K562 (cell line): ENCODE results near the gene FUT8. TPM values are rescaled to one million over a fixed set of nuclear protein-coding genes. Genes with fewer than 3 reads are reported as not detected.

Experiments
- ATAC-seq: fragments of 200-7000 bp; cut with Tn5 transposase; 3 replicates; pipeline ENCODE4 v1.9.1; 2020; ENCODE audit warnings: moderate library complexity
- BruUV-seq: library from RNA; stranded (reverse); fragments of 400-500 nt; replicated peaks from 2 replicates; lab custom pipeline; 2021; lab: Mats Ljungman, UMichigan
- CTCF ChIA-PET: fragments of 300-600 bp; formaldehyde crosslinking; extraction: SDS; loops from one replicate; lab custom pipeline; 2021; ENCODE audit warnings: low intra/inter-chr PET ratio; lab: Yijun Ruan, JAX
- POLR2A ChIA-PET: fragments of 300-600, 350-650 bp; sonication (Branson Sonifier 250); formaldehyde crosslinking; extraction: SDS; loops from one replicate; lab custom pipeline; 2021; ENCODE audit warnings: antibody characterized with exemption, inconsistent platforms; lab: Yijun Ruan, JAX
- DNase-seq, 4 experiments: peaks; one replicate each; pipeline versions ENCODE4 v3.0.0 to v3.0.0-alpha.2; 2011 to 2018; ENCODE audit warnings: low spot score in 3 of 4, mixed read lengths in 3 of 4; ENCODE audit errors: extremely low read depth in 1 of 4
- FAIRE-seq: peaks from 2 replicates; lab custom pipeline; 2011; peaks lifted over from hg19 to GRCh38; lab: Jason Lieb, UNC
- H2AFZ ChIP-seq: 2 replicates; pipeline ENCODE4 v1.6.0; 2011; ENCODE audit warnings: low read depth, low read length, control low read depth, inconsistent platforms
- H3K27ac ChIP-seq: fragments of 200-600 bp; 3 replicates; pipeline ENCODE4 v1.8.0; 2011; ENCODE audit warnings: low read depth, mild to moderate bottlenecking, control low read depth, inconsistent platforms, low read length, moderate library complexity, mixed read lengths; ENCODE audit errors: extremely low read depth
- H3K27me3 ChIP-seq, 2 experiments: fragments of 300-600 bp in 1 of 2; 2 replicates in 1 of 2; 3 replicates in 1 of 2; pipeline versions ENCODE4 v1.6.0 to v1.8.0; 2011; ENCODE audit warnings: inconsistent platforms in 2 of 2, low read length in 2 of 2, mild to moderate bottlenecking in 1 of 2, mixed read lengths in 1 of 2, moderate library complexity in 1 of 2; ENCODE audit not compliant: control insufficient read depth in 2 of 2, insufficient read depth in 2 of 2
- H3K36me3 ChIP-seq: fragments of 300-600 bp; 3 replicates; pipeline ENCODE4 v1.8.0; 2011; ENCODE audit warnings: mild to moderate bottlenecking, low read length, inconsistent platforms; ENCODE audit not compliant: control insufficient read depth, insufficient read depth
- H3K4me1 ChIP-seq, 2 experiments: fragments of 200-600 bp in 1 of 2; replicated peaks in 1 of 2; 2 replicates in 1 of 2; 3 replicates in 1 of 2; pipeline versions ENCODE4 v1.5.1 to v1.8.0; 2011; ENCODE audit warnings: inconsistent platforms in 2 of 2, low read length in 2 of 2, mild to moderate bottlenecking in 1 of 2, mixed read lengths in 1 of 2, moderate library complexity in 1 of 2; ENCODE audit not compliant: control insufficient read depth in 2 of 2, insufficient read depth in 2 of 2
- H3K4me2 ChIP-seq: 2 replicates; pipeline ENCODE4 v1.6.1; 2011; ENCODE audit warnings: low read length, control low read depth, inconsistent platforms, mixed read lengths; ENCODE audit not compliant: insufficient read depth
- H3K4me3 ChIP-seq: fragments of 200-600 bp; sonication (generic), shearing (Covaris generic); 2 replicates; pipeline ENCODE4 v1.5.1; 2016; ENCODE audit warnings: control low read depth, inconsistent platforms
- H3K79me2 ChIP-seq: fragments of 200-600 bp; 3 replicates; pipeline ENCODE4 v1.8.0; 2011; ENCODE audit warnings: low read length, inconsistent platforms; ENCODE audit not compliant: control insufficient read depth, insufficient read depth
- H3K9ac ChIP-seq, 2 experiments: 2 replicates each; pipeline versions ENCODE4 v1.6.0 to v1.6.1; 2011; ENCODE audit warnings: low read depth in 2 of 2, low read length in 2 of 2, control low read depth in 1 of 2, inconsistent platforms in 1 of 2, mild to moderate bottlenecking in 1 of 2, mixed read lengths in 1 of 2; ENCODE audit not compliant: insufficient read depth in 1 of 2
- H3K9me1 ChIP-seq: one replicate; pipeline ENCODE4 v1.6.0; 2011; ENCODE audit warnings: inconsistent platforms, mild to moderate bottlenecking, low read length, moderate library complexity; ENCODE audit not compliant: control insufficient read depth, insufficient read depth
- H3K9me3 ChIP-seq: replicated peaks from 2 replicates; pipeline ENCODE4 v1.5.1; 2011; ENCODE audit warnings: low read depth, low read length, inconsistent platforms; ENCODE audit not compliant: control insufficient read depth, insufficient read depth
- H4K20me1 ChIP-seq: replicated peaks from 2 replicates; pipeline ENCODE4 v1.6.1; 2011; ENCODE audit warnings: low read length, inconsistent platforms, mixed read lengths; ENCODE audit not compliant: control insufficient read depth, insufficient read depth
- BCOR ChIP-seq: fragments of 450-650 bp; IDR thresholded peaks from 2 replicates; pipeline ENCODE4 v1.6.1; 2016
- HMG20B ChIP-seq: fragments of 250-450 bp; sonication (Bioruptor Pico); IDR thresholded peaks from 2 replicates; pipeline ENCODE4 v1.5.0; 2021; ENCODE audit warnings: mild to moderate bottlenecking
- HMGN3 ChIP-seq: IDR thresholded peaks from 2 replicates; pipeline ENCODE4 v1.6.1; 2011; ENCODE audit warnings: borderline replicate concordance, low read depth, mild to moderate bottlenecking, mixed read lengths, low read length; ENCODE audit not compliant: insufficient read length; ENCODE audit errors: extremely low read depth
- NFE2 ChIP-seq: IDR thresholded peaks from 2 replicates; pipeline ENCODE4 v1.6.1; 2014; ENCODE audit warnings: antibody characterized with exemption, low read depth
- RBM25 ChIP-seq: fragments of 200-400 bp; formaldehyde crosslinking; IDR thresholded peaks from 2 replicates; pipeline ENCODE4 v1.6.1; 2018; ENCODE audit warnings: low read length, low read depth, moderate library complexity; ENCODE audit not compliant: severe bottlenecking
- ZNF121 ChIP-seq: sonication (generic); formaldehyde crosslinking; conservative IDR thresholded peaks from 2 replicates; pipeline ENCODE4 v1.8.0; 2022; ENCODE audit warnings: missing genetic modification reagents
- ZNF124 ChIP-seq: sonication (generic); formaldehyde crosslinking; IDR thresholded peaks from 2 replicates; pipeline ENCODE4 v1.8.1; 2022; ENCODE audit warnings: missing genetic modification reagents
- ZNF3 ChIP-seq: fragments of 250-450 bp; sonication (Bioruptor Pico); IDR thresholded peaks from 2 replicates; pipeline ENCODE4 v1.5.0; 2021; ENCODE audit warnings: mild to moderate bottlenecking, moderate library complexity
- WGBS: fragments of 100-300 bp; shearing (Covaris generic); methylation state at CpG from one replicate; pipeline ENCODE4 v1.1.6; 2016; ENCODE audit warnings: low coverage, mixed read lengths; ENCODE audit not compliant: insufficient coverage; ENCODE audit errors: missing lambda C conversion rate; 5-methylcytosine and 5-hydroxymethylcytosine counted together
- in situ Hi-C: fragments of 300-500 bp; cut with MboI; formaldehyde crosslinking; loops from 4 replicates; pipeline ENCODE4 v1.15.0; 2018; ENCODE audit warnings: inconsistent platforms, mixed read lengths
- intact Hi-C: fragments of 100-400 bp; cut with micrococcal nuclease; formaldehyde crosslinking; loops from 2 replicates; pipeline ENCODE4 v1.14.2; 2022
- polyA plus RNA-seq, 8 experiments: library from polyadenylated mRNA; depleted of rRNA in 4 of 8; stranded (reverse) in 5 of 8; unstranded in 3 of 8; fragments of >200 nt; fragmentation: Nextera tagmentation in 2 of 8; fragmentation: Illumina TruSeq in 1 of 8; extraction: Ambion mirVana in 2 of 8; extraction: Trizol in 1 of 8; gene quantifications; 2 replicates each; pipeline versions ENCODE4 v1.2.1 to v1.2.3, GENCODE V29; 2011 to 2014; ENCODE audit warnings: inconsistent platforms in 1 of 8, missing spikeins in 1 of 8
- total RNA-seq, 7 experiments: library from RNA; depleted of rRNA in 6 of 7; stranded (reverse); fragments of >200 nt in 6 of 7; fragmentation: Illumina TruSeq in 2 of 7; extraction: Trizol in 2 of 7; gene quantifications; 2 replicates each; pipeline versions ENCODE4 v1.2.1 to v1.2.3, GENCODE V29; 2011 to 2021; ENCODE audit warnings: low replicate concordance in 1 of 7
- TF ChIP-seq, protein P1 (sequence below): fragments of 250-450 bp; sonication (Bioruptor Pico); IDR thresholded peaks from 2 replicates; pipeline ENCODE4 v1.8.0; 2022; ENCODE audit warnings: inconsistent platforms
- TF ChIP-seq, protein P2 (sequence below): sonication (generic); formaldehyde crosslinking; IDR thresholded peaks from 2 replicates; pipeline ENCODE4 v1.8.0; 2022; ENCODE audit warnings: missing genetic modification reagents, mild to moderate bottlenecking, borderline replicate concordance
- TF ChIP-seq, protein P3 (sequence below): fragments of 250-450 bp; sonication (Bioruptor Pico); IDR thresholded peaks from 2 replicates; pipeline ENCODE4 v1.9.0; 2021; ENCODE audit warnings: mild to moderate bottlenecking
- TF ChIP-seq, protein P4 (sequence below): fragments of 450-650 bp; IDR thresholded peaks from 2 replicates; pipeline ENCODE4 v1.7.0; 2016; ENCODE audit warnings: borderline replicate concordance

FUT8 gene
- total and polyA plus RNA-seq, 9 of the 15 experiments (the other 6 are each of a cell fraction or from before 2014, with no cell fraction given) = 4.1 to 15.2 (median 7.8) TPM

DNA sequence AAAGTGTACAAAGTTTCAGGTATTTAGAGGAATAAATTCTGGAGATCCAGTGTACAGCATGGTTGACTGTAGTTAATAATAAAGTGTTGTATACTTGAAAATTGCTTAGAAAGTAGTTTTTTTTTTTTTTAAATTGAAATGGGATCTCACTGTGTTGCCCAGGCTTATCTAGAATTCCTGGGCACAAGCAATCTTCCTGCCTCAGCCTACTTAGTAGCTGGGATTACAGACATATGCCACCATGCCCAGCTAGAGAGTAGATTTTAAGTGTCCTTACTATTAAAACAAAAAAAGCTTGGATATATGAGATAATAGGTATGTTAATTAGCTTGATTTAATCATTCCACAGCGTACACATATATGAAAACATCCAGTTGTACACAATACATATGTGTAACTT, 27.7 kb downstream of the FUT8 start:
- Histone ChIP-seq H3K27ac (peak overlapping the region; percentile 80; the same call in 2 of the 3 replicates), H4K20me1 (no peaks in the 10 kb centered on the region), H3K9me1 (no peaks in the 10 kb centered on the region), H3K9ac (no peak overlapping the region), H3K79me2 (peaks cover 24% of the 10 kb centered on the region), H3K4me2 (no peak overlapping the region), H3K9me3 (no peaks in the 10 kb centered on the region; the same call in none of the 2 replicates), H2AFZ (0 out of 2 replicates have a peak overlapping the region, but pooled peaks have one; percentile 9), H3K4me1 (peaks cover 0 to 33% of the 10 kb centered on the region in 2 experiments; a peak in 4 of 5 replicates), H3K4me3 (no peak overlapping the region), H3K36me3 (no peaks in the 10 kb centered on the region), H3K27me3 (no peaks in the 10 kb centered on the region)
- CTCF ChIA-PET = interaction anchor here (1.1 kb wide), 1 partner anchor 8 kb away, joined by 3 read pairs; no protein-coding TSS in a partner anchor
- FAIRE-seq (no peak), ATAC-seq (no peak), DNase-seq (no peak)
- in situ Hi-C loops (no loop called here), intact Hi-C loops (no loop called here)
- POLR2A ChIA-PET = interaction anchor here (0.7 to 0.9 kb wide), 3 partner anchors 11 to 152 kb away, joined by 3 read pairs; no protein-coding TSS in a partner anchor
- BruUV-seq = no TSS peak
- TF ChIP-seq ZNF121 (CRISPR knock-in tag) (peak; percentile 89), HMG20B (CRISPR knock-in tag) (no peak), ZNF3 (no peak), HMGN3 (no peak), BCOR (peak; percentile 19; the same call in 1 of the 2 replicates), NFE2 (no peak), ZNF124 (CRISPR knock-in tag) (no peak), RBM25 (peak; percentile 71)
- TF ChIP-seq, protein P1, sequence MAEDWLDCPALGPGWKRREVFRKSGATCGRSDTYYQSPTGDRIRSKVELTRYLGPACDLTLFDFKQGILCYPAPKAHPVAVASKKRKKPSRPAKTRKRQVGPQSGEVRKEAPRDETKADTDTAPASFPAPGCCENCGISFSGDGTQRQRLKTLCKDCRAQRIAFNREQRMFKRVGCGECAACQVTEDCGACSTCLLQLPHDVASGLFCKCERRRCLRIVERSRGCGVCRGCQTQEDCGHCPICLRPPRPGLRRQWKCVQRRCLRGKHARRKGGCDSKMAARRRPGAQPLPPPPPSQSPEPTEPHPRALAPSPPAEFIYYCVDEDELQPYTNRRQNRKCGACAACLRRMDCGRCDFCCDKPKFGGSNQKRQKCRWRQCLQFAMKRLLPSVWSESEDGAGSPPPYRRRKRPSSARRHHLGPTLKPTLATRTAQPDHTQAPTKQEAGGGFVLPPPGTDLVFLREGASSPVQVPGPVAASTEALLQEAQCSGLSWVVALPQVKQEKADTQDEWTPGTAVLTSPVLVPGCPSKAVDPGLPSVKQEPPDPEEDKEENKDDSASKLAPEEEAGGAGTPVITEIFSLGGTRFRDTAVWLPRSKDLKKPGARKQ = no peak
- TF ChIP-seq, protein P2, sequence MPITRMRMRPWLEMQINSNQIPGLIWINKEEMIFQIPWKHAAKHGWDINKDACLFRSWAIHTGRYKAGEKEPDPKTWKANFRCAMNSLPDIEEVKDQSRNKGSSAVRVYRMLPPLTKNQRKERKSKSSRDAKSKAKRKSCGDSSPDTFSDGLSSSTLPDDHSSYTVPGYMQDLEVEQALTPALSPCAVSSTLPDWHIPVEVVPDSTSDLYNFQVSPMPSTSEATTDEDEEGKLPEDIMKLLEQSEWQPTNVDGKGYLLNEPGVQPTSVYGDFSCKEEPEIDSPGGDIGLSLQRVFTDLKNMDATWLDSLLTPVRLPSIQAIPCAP (CRISPR knock-in tag) = no peak
- TF ChIP-seq, protein P3, sequence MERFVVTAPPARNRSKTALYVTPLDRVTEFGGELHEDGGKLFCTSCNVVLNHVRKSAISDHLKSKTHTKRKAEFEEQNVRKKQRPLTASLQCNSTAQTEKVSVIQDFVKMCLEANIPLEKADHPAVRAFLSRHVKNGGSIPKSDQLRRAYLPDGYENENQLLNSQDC (CRISPR knock-in tag) = no peak
- TF ChIP-seq, protein P4, sequence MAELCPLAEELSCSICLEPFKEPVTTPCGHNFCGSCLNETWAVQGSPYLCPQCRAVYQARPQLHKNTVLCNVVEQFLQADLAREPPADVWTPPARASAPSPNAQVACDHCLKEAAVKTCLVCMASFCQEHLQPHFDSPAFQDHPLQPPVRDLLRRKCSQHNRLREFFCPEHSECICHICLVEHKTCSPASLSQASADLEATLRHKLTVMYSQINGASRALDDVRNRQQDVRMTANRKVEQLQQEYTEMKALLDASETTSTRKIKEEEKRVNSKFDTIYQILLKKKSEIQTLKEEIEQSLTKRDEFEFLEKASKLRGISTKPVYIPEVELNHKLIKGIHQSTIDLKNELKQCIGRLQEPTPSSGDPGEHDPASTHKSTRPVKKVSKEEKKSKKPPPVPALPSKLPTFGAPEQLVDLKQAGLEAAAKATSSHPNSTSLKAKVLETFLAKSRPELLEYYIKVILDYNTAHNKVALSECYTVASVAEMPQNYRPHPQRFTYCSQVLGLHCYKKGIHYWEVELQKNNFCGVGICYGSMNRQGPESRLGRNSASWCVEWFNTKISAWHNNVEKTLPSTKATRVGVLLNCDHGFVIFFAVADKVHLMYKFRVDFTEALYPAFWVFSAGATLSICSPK = no peak
- WGBS = 83% methylated on average over 1 of the region's 1 CpG
